DOHH2 (cell line): ENCODE results near the gene DRICH1.
"Not testable (repeated sequence)": the region's sequence is repeated elsewhere in the genome, so short reads cannot be mapped to it uniquely, and the experiment has no call there.

Experiments
- H3F3A ChIP-seq: fragments of 200-600 bp; sonication (generic), shearing (Covaris generic); 2 replicates; pipeline ENCODE4 v1.6.0; 2016; ENCODE audit warnings: antibody characterized with exemption, mild to moderate bottlenecking; ENCODE audit not compliant: control insufficient read depth, insufficient read depth
- H3K27ac ChIP-seq: fragments of 200-600 bp; sonication (generic); 2 replicates; pipeline ENCODE4 v1.5.1; 2014; ENCODE audit warnings: low read depth, mild to moderate bottlenecking, low read length, moderate library complexity
- H3K27me3 ChIP-seq: fragments of 200-600 bp; sonication (generic); 2 replicates; pipeline ENCODE4 v1.6.1; 2014; ENCODE audit warnings: mild to moderate bottlenecking, low read length, mixed read lengths; ENCODE audit not compliant: control insufficient read depth
- H3K36me3 ChIP-seq: fragments of 200-600 bp; sonication (generic); 2 replicates; pipeline ENCODE4 v1.6.1; 2014; ENCODE audit warnings: mild to moderate bottlenecking, low read length, moderate library complexity, mixed read lengths; ENCODE audit not compliant: control insufficient read depth
- H3K4me1 ChIP-seq: fragments of 200-600 bp; sonication (generic); 2 replicates; pipeline ENCODE4 v1.6.1; 2014; ENCODE audit warnings: mild to moderate bottlenecking, low read length, mixed read lengths; ENCODE audit not compliant: control insufficient read depth
- H3K4me2 ChIP-seq: fragments of 200-600 bp; sonication (generic); 2 replicates; pipeline ENCODE4 v1.6.0; 2014; ENCODE audit warnings: mild to moderate bottlenecking, low read length, moderate library complexity
- H3K4me3 ChIP-seq: fragments of 200-600 bp; sonication (generic); 2 replicates; pipeline ENCODE4 v1.5.1; 2014; ENCODE audit warnings: mild to moderate bottlenecking, low read length, mixed read lengths
- H3K79me2 ChIP-seq: fragments of 200-600 bp; sonication (generic); 2 replicates; pipeline ENCODE4 v1.6.1; 2014; ENCODE audit warnings: mild to moderate bottlenecking, low read length, mixed read lengths; ENCODE audit not compliant: control insufficient read depth
- H3K9me2 ChIP-seq: fragments of 200-600 bp; sonication (generic); replicated peaks from 2 replicates; pipeline ENCODE4 v1.6.1; 2014; ENCODE audit warnings: mild to moderate bottlenecking, low read length, mixed read lengths; ENCODE audit not compliant: control insufficient read depth
- H3K9me3 ChIP-seq: fragments of 200-600 bp; sonication (generic); 2 replicates; pipeline ENCODE4 v1.6.1; 2014; ENCODE audit warnings: antibody characterized with exemption, low read length, mixed read lengths; ENCODE audit not compliant: control insufficient read depth, insufficient read depth
- H4K20me1 ChIP-seq: fragments of 200-600 bp; sonication (generic); 2 replicates; pipeline ENCODE4 v1.6.0; 2014; ENCODE audit warnings: low read depth, mild to moderate bottlenecking, antibody characterized with exemption, low read length, moderate library complexity; ENCODE audit not compliant: control insufficient read depth, insufficient read depth
- EZH2phosphoT487 ChIP-seq: fragments of 200-600 bp; sonication (generic); IDR thresholded peaks from 2 replicates; pipeline ENCODE4 v1.6.1; 2017; ENCODE audit warnings: borderline replicate concordance, mild to moderate bottlenecking, antibody characterized with exemption, low read length, moderate library complexity, mixed read lengths
- TF ChIP-seq, protein P1 (sequence below): fragments of 200-600 bp; sonication (generic); IDR thresholded peaks from one replicate; pipeline ENCODE4 v1.5.1; 2014; ENCODE audit warnings: antibody characterized with exemption, mild to moderate bottlenecking, low read depth, low read length; ENCODE audit not compliant: poor library complexity, severe bottlenecking

DRICH1 gene

GRCh38 chr22:23670378-23671295 lies 38.5 kb upstream of the DRICH1 start:
- Histone ChIP-seq H3F3A (no peaks in the 10 kb centered on the region), H4K20me1 (no peaks in the 10 kb centered on the region), H3K4me2 (no peak overlapping the region), H3K9me2 (no peaks in the 10 kb centered on the region), H3K4me1 (no peaks in the 10 kb centered on the region), H3K79me2 (no peaks in the 10 kb centered on the region), H3K4me3 (no peak overlapping the region), H3K9me3 (no peaks in the 10 kb centered on the region), H3K27ac (no peak overlapping the region), H3K27me3 (no peaks in the 10 kb centered on the region), H3K36me3 (no peaks in the 10 kb centered on the region)
- TF ChIP-seq, protein P1, sequence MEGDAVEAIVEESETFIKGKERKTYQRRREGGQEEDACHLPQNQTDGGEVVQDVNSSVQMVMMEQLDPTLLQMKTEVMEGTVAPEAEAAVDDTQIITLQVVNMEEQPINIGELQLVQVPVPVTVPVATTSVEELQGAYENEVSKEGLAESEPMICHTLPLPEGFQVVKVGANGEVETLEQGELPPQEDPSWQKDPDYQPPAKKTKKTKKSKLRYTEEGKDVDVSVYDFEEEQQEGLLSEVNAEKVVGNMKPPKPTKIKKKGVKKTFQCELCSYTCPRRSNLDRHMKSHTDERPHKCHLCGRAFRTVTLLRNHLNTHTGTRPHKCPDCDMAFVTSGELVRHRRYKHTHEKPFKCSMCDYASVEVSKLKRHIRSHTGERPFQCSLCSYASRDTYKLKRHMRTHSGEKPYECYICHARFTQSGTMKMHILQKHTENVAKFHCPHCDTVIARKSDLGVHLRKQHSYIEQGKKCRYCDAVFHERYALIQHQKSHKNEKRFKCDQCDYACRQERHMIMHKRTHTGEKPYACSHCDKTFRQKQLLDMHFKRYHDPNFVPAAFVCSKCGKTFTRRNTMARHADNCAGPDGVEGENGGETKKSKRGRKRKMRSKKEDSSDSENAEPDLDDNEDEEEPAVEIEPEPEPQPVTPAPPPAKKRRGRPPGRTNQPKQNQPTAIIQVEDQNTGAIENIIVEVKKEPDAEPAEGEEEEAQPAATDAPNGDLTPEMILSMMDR, result no peak

GRCh38 chr22:23660381-23660780 lies 28.3 kb upstream of the DRICH1 start:
- not testable (repeated sequence) for H3K27me3 ChIP-seq, H3K9me2 ChIP-seq, H3K79me2 ChIP-seq, H3K4me1 ChIP-seq, H3K4me2 ChIP-seq, H3K36me3 ChIP-seq, H4K20me1 ChIP-seq, H3K27ac ChIP-seq, H3K9me3 ChIP-seq, H3F3A ChIP-seq, H3K4me3 ChIP-seq

DNA sequence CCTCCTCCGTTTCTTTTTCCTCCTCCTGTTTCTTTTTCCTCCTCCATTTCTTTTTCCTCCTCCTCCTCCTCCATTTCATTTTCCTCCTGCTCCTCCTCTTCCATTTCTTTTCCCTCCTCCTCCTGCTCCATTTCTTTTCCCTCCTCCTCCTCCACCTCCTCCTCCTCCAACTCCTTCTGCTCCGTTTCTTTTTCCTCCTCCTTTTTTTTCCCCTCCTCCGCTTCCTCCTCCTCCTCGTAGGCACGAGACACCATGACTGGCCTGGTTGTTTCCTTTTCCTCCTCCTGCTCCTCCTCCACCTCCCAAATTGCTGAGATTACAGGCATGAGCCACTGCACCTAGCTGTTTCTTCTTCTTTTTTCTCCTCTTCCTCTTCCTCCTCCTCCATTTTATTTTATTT lies 25.6 kb upstream of the DRICH1 start:
- H3K36me3 ChIP-seq, result peaks cover 7% of the 10 kb centered on the region; the same call in 1 of the 2 replicates
- no peaks in the 10 kb centered on the region for H3K79me2 ChIP-seq
- no peaks in the 10 kb centered on the region for H3K9me3 ChIP-seq
- no peaks in the 10 kb centered on the region for H3K9me2 ChIP-seq
- H4K20me1 ChIP-seq, result no peaks in the 10 kb centered on the region
- TF ChIP-seq EZH2phosphoT487, result no peak
- no peaks in the 10 kb centered on the region for H3K4me1 ChIP-seq
- H3K4me2 ChIP-seq, result no peak overlapping the region
- no peak overlapping the region for H3K4me3 ChIP-seq
- no peaks in the 10 kb centered on the region for H3F3A ChIP-seq
- no peak overlapping the region for H3K27ac ChIP-seq
- no peaks in the 10 kb centered on the region for H3K27me3 ChIP-seq

- H3K9me2 ChIP-seq, result no peaks in the 10 kb centered on the region
- no peaks in the 10 kb centered on the region for H3K4me1 ChIP-seq
- H3F3A ChIP-seq, result no peaks in the 10 kb centered on the region
- no peaks in the 10 kb centered on the region for H4K20me1 ChIP-seq
- no peak for TF ChIP-seq EZH2phosphoT487
- TF ChIP-seq, protein P1, result no peak
- H3K9me3 ChIP-seq, result no peaks in the 10 kb centered on the region
- H3K79me2 ChIP-seq, result no peaks in the 10 kb centered on the region
- H3K36me3 ChIP-seq, result peaks cover 7% of the 10 kb centered on the region; the same call in 1 of the 2 replicates
- H3K4me2 ChIP-seq, result no peak overlapping the region
- no peak overlapping the region for H3K4me3 ChIP-seq
- no peak overlapping the region for H3K27ac ChIP-seq
- no peaks in the 10 kb centered on the region for H3K27me3 ChIP-seq
These were observed 23.9 kb upstream of the DRICH1 start for GRCh38 chr22:23655891-23656475.
